ENCODE results near the gene WNT4.

DNA sequence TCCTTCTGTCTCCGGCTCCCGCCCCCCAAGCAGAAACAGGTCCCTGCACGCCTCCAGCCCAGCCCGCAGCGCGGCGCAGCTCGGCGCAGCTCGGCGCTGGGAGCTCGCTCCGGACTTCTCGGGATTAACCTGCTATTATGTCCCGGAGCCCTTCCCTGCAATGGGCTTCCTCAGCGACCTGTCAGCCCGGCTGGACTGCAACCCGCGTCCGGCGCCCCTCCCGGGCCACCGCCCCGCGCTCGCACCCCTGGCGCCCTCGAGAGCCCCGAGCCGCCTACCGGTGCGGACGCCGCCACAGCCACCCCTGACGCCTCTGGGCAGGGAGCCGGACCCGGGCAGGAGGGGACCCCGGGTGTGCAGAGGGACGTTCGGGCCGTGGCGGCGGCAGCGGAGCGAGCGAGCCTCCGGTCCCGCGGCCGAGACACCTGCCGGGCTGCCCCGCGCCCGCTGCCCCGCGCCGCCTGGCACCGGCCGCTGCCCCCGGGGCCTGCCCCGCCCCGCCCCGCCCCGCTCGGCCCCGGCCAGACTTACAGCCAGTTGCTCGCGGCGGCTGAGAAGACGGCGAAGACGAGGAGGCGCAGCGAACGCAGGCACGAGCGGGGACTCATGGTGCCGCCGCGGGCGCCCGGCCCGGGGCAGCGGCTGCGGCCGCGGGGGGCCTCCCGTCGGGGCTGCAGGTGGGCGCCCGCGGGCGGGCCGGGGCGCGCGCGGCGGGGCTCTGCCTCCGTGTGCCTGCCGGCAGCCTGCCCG, 407 bp downstream of the WNT4 start:
- TF ChIP-seq, protein P1, sequence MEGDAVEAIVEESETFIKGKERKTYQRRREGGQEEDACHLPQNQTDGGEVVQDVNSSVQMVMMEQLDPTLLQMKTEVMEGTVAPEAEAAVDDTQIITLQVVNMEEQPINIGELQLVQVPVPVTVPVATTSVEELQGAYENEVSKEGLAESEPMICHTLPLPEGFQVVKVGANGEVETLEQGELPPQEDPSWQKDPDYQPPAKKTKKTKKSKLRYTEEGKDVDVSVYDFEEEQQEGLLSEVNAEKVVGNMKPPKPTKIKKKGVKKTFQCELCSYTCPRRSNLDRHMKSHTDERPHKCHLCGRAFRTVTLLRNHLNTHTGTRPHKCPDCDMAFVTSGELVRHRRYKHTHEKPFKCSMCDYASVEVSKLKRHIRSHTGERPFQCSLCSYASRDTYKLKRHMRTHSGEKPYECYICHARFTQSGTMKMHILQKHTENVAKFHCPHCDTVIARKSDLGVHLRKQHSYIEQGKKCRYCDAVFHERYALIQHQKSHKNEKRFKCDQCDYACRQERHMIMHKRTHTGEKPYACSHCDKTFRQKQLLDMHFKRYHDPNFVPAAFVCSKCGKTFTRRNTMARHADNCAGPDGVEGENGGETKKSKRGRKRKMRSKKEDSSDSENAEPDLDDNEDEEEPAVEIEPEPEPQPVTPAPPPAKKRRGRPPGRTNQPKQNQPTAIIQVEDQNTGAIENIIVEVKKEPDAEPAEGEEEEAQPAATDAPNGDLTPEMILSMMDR (IDR thresholded peaks at IDR 0.05) = no peak
- no peak for TF ChIP-seq POLR2A (IDR thresholded peaks at IDR 0.05)
